Cardiac fibroblast (primary cell): ENCODE data around the gene ZNF93.
"Not testable (repeated sequence)": the region's sequence is repeated elsewhere in the genome, so short reads cannot be mapped to it uniquely, and the experiment has no call there.

Experiments used
- DNase-seq, 2 donors: peaks; one replicate each; pipeline versions ENCODE4 v3.0.0 to v3.0.0-alpha.2; 2010; ENCODE audit warnings: low read depth in 2 of 2
- H3K4me3 ChIP-seq, 2 donors: replicated peaks in 1 of 2; 1 replicate in 1 of 2; 2 replicates in 1 of 2; pipeline ENCODE4 v1.5.1; 2011; ENCODE audit warnings: low read depth in 2 of 2, low read length in 2 of 2, mild to moderate bottlenecking in 2 of 2, moderate library complexity in 1 of 2
- TF ChIP-seq, protein P1 (sequence below): IDR thresholded peaks from one replicate; pipeline ENCODE4 v1.5.1; 2011; ENCODE audit warnings: low read depth, mild to moderate bottlenecking, low read length, inconsistent platforms

Gene ZNF93

GRCh38 chr19:19943848-19944582 is 43.3 kb downstream of the ZNF93 start:
- no peak overlapping the region for H3K4me3 ChIP-seq
- TF ChIP-seq, protein P1, sequence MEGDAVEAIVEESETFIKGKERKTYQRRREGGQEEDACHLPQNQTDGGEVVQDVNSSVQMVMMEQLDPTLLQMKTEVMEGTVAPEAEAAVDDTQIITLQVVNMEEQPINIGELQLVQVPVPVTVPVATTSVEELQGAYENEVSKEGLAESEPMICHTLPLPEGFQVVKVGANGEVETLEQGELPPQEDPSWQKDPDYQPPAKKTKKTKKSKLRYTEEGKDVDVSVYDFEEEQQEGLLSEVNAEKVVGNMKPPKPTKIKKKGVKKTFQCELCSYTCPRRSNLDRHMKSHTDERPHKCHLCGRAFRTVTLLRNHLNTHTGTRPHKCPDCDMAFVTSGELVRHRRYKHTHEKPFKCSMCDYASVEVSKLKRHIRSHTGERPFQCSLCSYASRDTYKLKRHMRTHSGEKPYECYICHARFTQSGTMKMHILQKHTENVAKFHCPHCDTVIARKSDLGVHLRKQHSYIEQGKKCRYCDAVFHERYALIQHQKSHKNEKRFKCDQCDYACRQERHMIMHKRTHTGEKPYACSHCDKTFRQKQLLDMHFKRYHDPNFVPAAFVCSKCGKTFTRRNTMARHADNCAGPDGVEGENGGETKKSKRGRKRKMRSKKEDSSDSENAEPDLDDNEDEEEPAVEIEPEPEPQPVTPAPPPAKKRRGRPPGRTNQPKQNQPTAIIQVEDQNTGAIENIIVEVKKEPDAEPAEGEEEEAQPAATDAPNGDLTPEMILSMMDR = no peak
- no peak for DNase-seq

DNA sequence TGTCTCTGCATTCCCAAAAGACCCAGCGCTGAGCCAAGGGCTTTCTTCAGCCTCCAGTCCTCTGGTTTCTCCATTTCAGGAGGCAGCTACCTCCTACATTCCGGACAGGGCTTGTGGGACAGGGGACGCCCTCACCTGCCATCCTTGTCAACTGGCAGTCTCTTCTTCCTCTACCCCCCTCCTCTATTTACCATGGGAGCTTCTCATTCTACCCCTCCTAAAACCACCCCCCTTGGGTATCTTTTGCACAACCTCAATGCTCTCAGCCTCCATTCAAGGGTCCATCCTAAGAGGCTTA is 43.8 kb downstream of the ZNF93 start:
- no peak overlapping the region for H3K4me3 ChIP-seq
- TF ChIP-seq, protein P1 = no peak
- no peak for DNase-seq

- TF ChIP-seq, protein P1 = no peak
- H3K4me3 ChIP-seq = no peak overlapping the region
- no peak for DNase-seq
Observed at GRCh38 chr19:19946226-19946625, 45.5 kb downstream of the ZNF93 start.

DNA sequence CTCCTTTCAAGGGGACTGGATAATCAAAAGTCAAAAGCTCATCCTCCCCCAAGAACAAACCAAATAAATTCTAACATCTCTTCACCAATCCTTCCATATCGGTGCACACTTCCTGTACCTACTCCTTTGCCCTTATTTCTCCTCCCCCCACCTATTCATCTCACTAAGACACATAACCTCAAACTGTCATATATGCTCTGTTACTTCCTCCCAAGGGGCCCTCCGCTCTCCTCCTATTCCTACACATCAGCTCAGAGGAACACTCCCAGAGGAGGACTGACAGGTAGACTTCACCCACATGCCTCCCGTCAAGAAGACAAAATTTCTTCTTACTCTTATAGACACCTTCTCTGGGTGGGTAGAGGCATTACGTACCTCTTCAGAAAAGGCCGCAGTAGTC is 48.1 kb downstream of the ZNF93 start:
- TF ChIP-seq, protein P1 = no peak
- no peak for DNase-seq
- no peak overlapping the region for H3K4me3 ChIP-seq

GRCh38 chr19:19955208-19955607 is 54.5 kb downstream of the ZNF93 start:
- DNase-seq = no peak
- H3K4me3 ChIP-seq = no peak overlapping the region
- TF ChIP-seq, protein P1 = no peak

- TF ChIP-seq, protein P1 = no peak
Observed at GRCh38 chr19:19956434-19957075, 55.8 kb downstream of the ZNF93 start.

DNA sequence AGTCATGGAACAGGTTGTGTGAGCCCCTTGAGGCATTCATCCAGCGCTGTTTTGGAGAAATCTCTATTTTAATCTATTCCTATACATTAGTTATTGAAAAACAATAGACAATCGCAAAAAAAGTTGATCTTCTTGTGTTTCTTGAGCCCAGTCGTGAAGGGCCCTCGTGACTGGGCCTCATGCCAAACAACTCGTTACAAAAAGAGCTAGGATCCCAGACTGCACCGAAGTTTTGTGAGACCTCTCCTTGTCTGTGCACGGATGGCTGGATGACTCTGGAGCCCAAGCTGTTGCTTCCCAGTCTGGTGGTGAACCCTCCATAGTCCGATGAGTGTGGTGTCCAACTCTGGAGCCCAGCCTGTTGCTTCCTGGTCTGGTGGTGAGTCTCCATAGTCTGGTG is 57.0 kb downstream of the ZNF93 start:
- DNase-seq, H3K4me3 ChIP-seq: not testable (repeated sequence)

More at GRCh38 chr19:19956434-19957075, 55.8 kb downstream of the ZNF93 start:
- DNase-seq = no peak
- H3K4me3 ChIP-seq = no peak overlapping the region
